C4-2B (cell line): ENCODE data around the gene UBA1.

ENCODE experiments used
- H3K27ac ChIP-seq: fragments of 450-650 bp; 2 replicates; pipeline ENCODE4 v1.5.1; 2017
- CTCF ChIP-seq: fragments of 450-650 bp; conservative IDR thresholded peaks from 2 replicates; pipeline ENCODE4 v1.5.1; 2017; ENCODE audit warnings: mild to moderate bottlenecking
- ZFX ChIP-seq: fragments of 450-650 bp; IDR thresholded peaks from 2 replicates; pipeline ENCODE4 v1.6.1; 2017

Gene UBA1

GRCh38 chrX:47170861-47171692 lies 22.6 kb upstream of the UBA1 start:
- TF ChIP-seq CTCF (no peak), ZFX (no peak)
- no peak overlapping the region for H3K27ac ChIP-seq

- H3K27ac ChIP-seq: no peak overlapping the region
- TF ChIP-seq ZFX (no peak), CTCF (no peak)
These were observed 21.6 kb upstream of the UBA1 start for GRCh38 chrX:47171996-47172395.

- TF ChIP-seq ZFX: no peak
- no peak for TF ChIP-seq CTCF
- H3K27ac ChIP-seq: no peak overlapping the region
These were observed 21.1 kb upstream of the UBA1 start for GRCh38 chrX:47172549-47172948.

- H3K27ac ChIP-seq: no peak overlapping the region
- TF ChIP-seq CTCF (no peak), ZFX (no peak)
These were observed 20.4 kb upstream of the UBA1 start for GRCh38 chrX:47172971-47173792.

GRCh38 chrX:47174376-47174775 lies 19.3 kb upstream of the UBA1 start:
- no peak overlapping the region for H3K27ac ChIP-seq
- TF ChIP-seq ZFX: no peak
- no peak for TF ChIP-seq CTCF

GRCh38 chrX:47174846-47175587 lies 18.6 kb upstream of the UBA1 start:
- no peak for TF ChIP-seq CTCF
- TF ChIP-seq ZFX: no peak
- no peak overlapping the region for H3K27ac ChIP-seq

GRCh38 chrX:47175588-47175980 lies 18.0 kb upstream of the UBA1 start:
- TF ChIP-seq ZFX (no peak), CTCF (no peak)
- no peak overlapping the region for H3K27ac ChIP-seq
